NB4 (cell line): ENCODE measurements around the gene SEL1L3.

Experiments
- POLR2A ChIP-seq: IDR thresholded peaks from 2 replicates; pipeline ENCODE4 v1.6.1; 2011; ENCODE audit warnings: mild to moderate bottlenecking; ENCODE audit not compliant: insufficient read length; ENCODE audit errors: extremely low read depth
- TF ChIP-seq, protein P1 (sequence below): IDR thresholded peaks from one replicate; pipeline ENCODE4 v1.5.1; 2012; ENCODE audit warnings: low read depth, low read length

DNA sequence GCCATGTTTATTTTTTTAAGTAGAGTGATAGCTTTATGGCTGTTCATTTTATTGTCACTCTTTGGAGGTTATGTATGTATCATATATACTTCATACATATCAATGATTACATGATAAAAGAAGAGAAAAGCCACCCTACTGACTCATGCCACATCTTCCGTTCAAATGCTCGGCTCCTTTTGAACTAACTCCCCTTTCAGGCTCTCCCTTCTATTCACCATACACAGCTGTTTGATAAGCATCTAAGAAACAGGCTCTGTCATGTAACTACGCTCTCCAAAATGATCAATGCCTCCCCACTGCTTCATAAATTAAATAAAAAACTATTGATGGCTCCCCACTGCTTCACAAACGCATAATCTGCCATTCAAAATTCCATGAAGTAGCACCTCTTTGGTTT lies 89.4 kb downstream of the SEL1L3 start:
- TF ChIP-seq, protein P1, sequence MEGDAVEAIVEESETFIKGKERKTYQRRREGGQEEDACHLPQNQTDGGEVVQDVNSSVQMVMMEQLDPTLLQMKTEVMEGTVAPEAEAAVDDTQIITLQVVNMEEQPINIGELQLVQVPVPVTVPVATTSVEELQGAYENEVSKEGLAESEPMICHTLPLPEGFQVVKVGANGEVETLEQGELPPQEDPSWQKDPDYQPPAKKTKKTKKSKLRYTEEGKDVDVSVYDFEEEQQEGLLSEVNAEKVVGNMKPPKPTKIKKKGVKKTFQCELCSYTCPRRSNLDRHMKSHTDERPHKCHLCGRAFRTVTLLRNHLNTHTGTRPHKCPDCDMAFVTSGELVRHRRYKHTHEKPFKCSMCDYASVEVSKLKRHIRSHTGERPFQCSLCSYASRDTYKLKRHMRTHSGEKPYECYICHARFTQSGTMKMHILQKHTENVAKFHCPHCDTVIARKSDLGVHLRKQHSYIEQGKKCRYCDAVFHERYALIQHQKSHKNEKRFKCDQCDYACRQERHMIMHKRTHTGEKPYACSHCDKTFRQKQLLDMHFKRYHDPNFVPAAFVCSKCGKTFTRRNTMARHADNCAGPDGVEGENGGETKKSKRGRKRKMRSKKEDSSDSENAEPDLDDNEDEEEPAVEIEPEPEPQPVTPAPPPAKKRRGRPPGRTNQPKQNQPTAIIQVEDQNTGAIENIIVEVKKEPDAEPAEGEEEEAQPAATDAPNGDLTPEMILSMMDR, result no peak
- no peak for TF ChIP-seq POLR2A
